DOHH2 (cell line): ENCODE measurements around the gene ABCA10.

ENCODE experiments used
- EZH2phosphoT487 ChIP-seq: fragments of 200-600 bp; sonication (generic); IDR thresholded peaks from 2 replicates; pipeline ENCODE4 v1.6.1; 2017; ENCODE audit warnings: borderline replicate concordance, mild to moderate bottlenecking, antibody characterized with exemption, low read length, moderate library complexity, mixed read lengths
- TF ChIP-seq, protein P1 (sequence below): fragments of 200-600 bp; sonication (generic); IDR thresholded peaks from one replicate; pipeline ENCODE4 v1.5.1; 2014; ENCODE audit warnings: antibody characterized with exemption, mild to moderate bottlenecking, low read depth, low read length; ENCODE audit not compliant: poor library complexity, severe bottlenecking

DNA sequence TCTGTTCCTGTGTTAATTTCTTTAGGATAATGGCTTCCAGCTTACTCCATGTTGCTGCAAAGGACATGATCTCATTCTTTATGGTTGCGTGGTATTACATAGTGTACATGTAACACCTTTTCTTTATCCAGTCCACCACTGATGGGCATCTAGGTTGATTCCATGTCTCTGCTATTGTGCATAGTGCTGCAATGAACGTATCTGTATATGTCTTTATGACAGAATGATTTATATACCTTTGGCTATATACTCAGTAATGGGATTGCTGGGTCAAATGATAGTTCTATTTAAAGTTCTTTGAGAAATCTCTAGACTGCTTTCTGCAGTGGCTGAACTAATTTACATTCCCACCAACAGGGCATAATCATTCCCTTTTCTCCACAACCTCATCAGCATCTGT lies 39.8 kb downstream of the ABCA10 start:
- TF ChIP-seq, protein P1, sequence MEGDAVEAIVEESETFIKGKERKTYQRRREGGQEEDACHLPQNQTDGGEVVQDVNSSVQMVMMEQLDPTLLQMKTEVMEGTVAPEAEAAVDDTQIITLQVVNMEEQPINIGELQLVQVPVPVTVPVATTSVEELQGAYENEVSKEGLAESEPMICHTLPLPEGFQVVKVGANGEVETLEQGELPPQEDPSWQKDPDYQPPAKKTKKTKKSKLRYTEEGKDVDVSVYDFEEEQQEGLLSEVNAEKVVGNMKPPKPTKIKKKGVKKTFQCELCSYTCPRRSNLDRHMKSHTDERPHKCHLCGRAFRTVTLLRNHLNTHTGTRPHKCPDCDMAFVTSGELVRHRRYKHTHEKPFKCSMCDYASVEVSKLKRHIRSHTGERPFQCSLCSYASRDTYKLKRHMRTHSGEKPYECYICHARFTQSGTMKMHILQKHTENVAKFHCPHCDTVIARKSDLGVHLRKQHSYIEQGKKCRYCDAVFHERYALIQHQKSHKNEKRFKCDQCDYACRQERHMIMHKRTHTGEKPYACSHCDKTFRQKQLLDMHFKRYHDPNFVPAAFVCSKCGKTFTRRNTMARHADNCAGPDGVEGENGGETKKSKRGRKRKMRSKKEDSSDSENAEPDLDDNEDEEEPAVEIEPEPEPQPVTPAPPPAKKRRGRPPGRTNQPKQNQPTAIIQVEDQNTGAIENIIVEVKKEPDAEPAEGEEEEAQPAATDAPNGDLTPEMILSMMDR = no peak
- no peak for TF ChIP-seq EZH2phosphoT487
